Measurements from ENCODE around the gene RXRA. TPM values are rescaled to one million over a fixed set of nuclear protein-coding genes. Genes with fewer than 3 reads are reported as not detected.

The RXRA gene
- total and polyA plus RNA-seq, 2 of the 4 experiments (the other 2 are of a cell fraction): 7.5 to 17.9 TPM

GRCh38 chr9:134350416-134350994, 24.2 kb downstream of the RXRA start:
- no peak overlapping the region for H2BK15ac ChIP-seq (ENCODE audit: low read depth, low read length)
- H4K5ac ChIP-seq (ENCODE audit: low read depth, low read length): no peak overlapping the region
- H3K18ac ChIP-seq (ENCODE audit: low read depth, low read length): no peak overlapping the region
- H3K14ac ChIP-seq (replicated peaks; ENCODE audit: low read depth, low read length): no peak overlapping the region
- no peak overlapping the region for H2BK5ac ChIP-seq (ENCODE audit: low read depth, low read length, poor library complexity, severe bottlenecking)
- H2AFZ ChIP-seq (replicated peaks; ENCODE audit: low read length, poor library complexity): no peak overlapping the region
- peaks cover 30 to 93% of the 10 kb centered on the region in 2 experiments for H3K79me1 ChIP-seq (ENCODE audit: low read depth in 1 of 2, low read length in 2 of 2)
- no peak for TF ChIP-seq RAD21 (IDR thresholded peaks at IDR 0.05; ENCODE audit: low read length)
- no peak for TF ChIP-seq MAFK (IDR thresholded peaks at IDR 0.05; ENCODE audit: low read depth, low read length)
- TF ChIP-seq NFE2L2 (IDR thresholded peaks at IDR 0.05; ENCODE audit: low read depth, low read length): no peak
- TF ChIP-seq CHD1 (IDR thresholded peaks at IDR 0.05; ENCODE audit: low read depth, low read length): no peak
- no peak for TF ChIP-seq RCOR1 (IDR thresholded peaks at IDR 0.05; ENCODE audit: insufficient replicate concordance, low read length)
- no peak for TF ChIP-seq MAZ (IDR thresholded peaks at IDR 0.05; ENCODE audit: borderline replicate concordance, low read depth, low read length)
- TF ChIP-seq FOS (IDR thresholded peaks at IDR 0.05; ENCODE audit: low read depth, low read length): no peak
- TF ChIP-seq MXI1 (IDR thresholded peaks at IDR 0.05; ENCODE audit: borderline replicate concordance, low read depth, low read length): no peak
- TF ChIP-seq CEBPB (IDR thresholded peaks at IDR 0.05; ENCODE audit: low read depth, low read length): no peak
- TF ChIP-seq RFX5 (IDR thresholded peaks at IDR 0.05; ENCODE audit: low read depth, low read length): no peak
- no peak for TF ChIP-seq USF2 (IDR thresholded peaks at IDR 0.05; ENCODE audit: low read depth, low read length)
- TF ChIP-seq ELK1 (IDR thresholded peaks at IDR 0.05; ENCODE audit: borderline replicate concordance, low read depth, low read length): no peak
- no peak for TF ChIP-seq SMC3 (IDR thresholded peaks at IDR 0.05; ENCODE audit: low read depth, low read length)
- no peak for TF ChIP-seq POLR2A (IDR thresholded peaks at IDR 0.05; ENCODE audit: low read depth, low read length)
- no peak for TF ChIP-seq BHLHE40 (IDR thresholded peaks at IDR 0.05; ENCODE audit: low read depth, low read length)
- TF ChIP-seq, protein P1, sequence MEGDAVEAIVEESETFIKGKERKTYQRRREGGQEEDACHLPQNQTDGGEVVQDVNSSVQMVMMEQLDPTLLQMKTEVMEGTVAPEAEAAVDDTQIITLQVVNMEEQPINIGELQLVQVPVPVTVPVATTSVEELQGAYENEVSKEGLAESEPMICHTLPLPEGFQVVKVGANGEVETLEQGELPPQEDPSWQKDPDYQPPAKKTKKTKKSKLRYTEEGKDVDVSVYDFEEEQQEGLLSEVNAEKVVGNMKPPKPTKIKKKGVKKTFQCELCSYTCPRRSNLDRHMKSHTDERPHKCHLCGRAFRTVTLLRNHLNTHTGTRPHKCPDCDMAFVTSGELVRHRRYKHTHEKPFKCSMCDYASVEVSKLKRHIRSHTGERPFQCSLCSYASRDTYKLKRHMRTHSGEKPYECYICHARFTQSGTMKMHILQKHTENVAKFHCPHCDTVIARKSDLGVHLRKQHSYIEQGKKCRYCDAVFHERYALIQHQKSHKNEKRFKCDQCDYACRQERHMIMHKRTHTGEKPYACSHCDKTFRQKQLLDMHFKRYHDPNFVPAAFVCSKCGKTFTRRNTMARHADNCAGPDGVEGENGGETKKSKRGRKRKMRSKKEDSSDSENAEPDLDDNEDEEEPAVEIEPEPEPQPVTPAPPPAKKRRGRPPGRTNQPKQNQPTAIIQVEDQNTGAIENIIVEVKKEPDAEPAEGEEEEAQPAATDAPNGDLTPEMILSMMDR (conservative IDR thresholded peaks at IDR 0.05; ENCODE audit: low read depth, low read length): no peak
- H3K23ac ChIP-seq (ENCODE audit: low read depth, low read length): no peak overlapping the region
- peaks cover 23% of the 10 kb centered on the region for H3K4me1 ChIP-seq (ENCODE audit: control insufficient read depth, insufficient read depth, low read length)
- no peak overlapping the region for H3K9ac ChIP-seq (ENCODE audit: low read depth, low read length)
- H3K27ac ChIP-seq (ENCODE audit: insufficient read depth, low read length): no peak overlapping the region
- WGBS, 2 experiments (ENCODE audit: extremely low coverage in 2 of 2, insufficient read length in 1 of 2): 95% methylated on average over 11 of the region's 20 CpGs; no CpG with 5 or more reads in 1 of the 2 experiments
- no peak overlapping the region for H3K56ac ChIP-seq (ENCODE audit: extremely low read depth, insufficient read depth, low read length)
- no peak overlapping the region for H2AK5ac ChIP-seq (ENCODE audit: low read depth, low read length)
- H3K36me3 ChIP-seq (ENCODE audit: control insufficient read depth, insufficient read depth, low read length): peaks cover 5% of the 10 kb centered on the region; the same call in 1 of the 2 replicates
- H3K4me2 ChIP-seq (ENCODE audit: low read depth, low read length): no peak overlapping the region
- H2BK20ac ChIP-seq (ENCODE audit: low read depth, low read length): no peak overlapping the region
- H3K9me3 ChIP-seq (ENCODE audit: control insufficient read depth, insufficient read depth, low read length): no peaks in the 10 kb centered on the region
- no peak overlapping the region for H4K91ac ChIP-seq (ENCODE audit: insufficient read depth, low read depth, low read length)
- peaks cover 100% of the 10 kb centered on the region for H4K20me1 ChIP-seq (ENCODE audit: insufficient read depth, low read length)
- ChIA-PET CTCF (no interaction called here), POLR2A (ENCODE audit: unreplicated experiment) (interaction anchor here (0.5 kb wide), 1 partner anchor 34 kb away, joined by 4 read pairs; no protein-coding TSS in a partner anchor)
- BruUV-seq (replicated peaks): no TSS peak
- intact Hi-C loops (cut with micrococcal nuclease): no loop called here
- no peak overlapping the region for H2BK120ac ChIP-seq (ENCODE audit: low read depth, low read length)
- no peak overlapping the region for H4K8ac ChIP-seq (ENCODE audit: low read depth in 2 of 2, low read length in 2 of 2)
- no peaks in the 10 kb centered on the region for H3K27me3 ChIP-seq (ENCODE audit: control insufficient read depth, insufficient read depth, low read length)
- dilution Hi-C loops (cut with HindIII; ENCODE audit: low sequenced_read_pairs, unreplicated experiment): no loop called here
- in situ Hi-C loops (cut with MboI; ENCODE audit: low sequenced_read_pairs): no loop called here
- DNase-seq: no peak
- H3K4me3 ChIP-seq (ENCODE audit: insufficient read depth, low read depth, low read length): no peak overlapping the region
- no peak overlapping the region for H2AK9ac ChIP-seq (replicated peaks; ENCODE audit: low read depth, low read length, poor library complexity)
- no peak; the same call in 1 of the 2 replicates for ATAC-seq (ENCODE audit: low read depth)
- no peak overlapping the region for H3K4ac ChIP-seq (ENCODE audit: low read depth, low read length)
- peaks cover 5% of the 10 kb centered on the region; the same call in 1 of the 2 replicates for H3K9me1 ChIP-seq (ENCODE audit: insufficient read depth, low read length)
